Peyer's patch (tissue), 4 donors: ENCODE data around the gene CCR6. TPM values are rescaled to one million over a fixed set of nuclear protein-coding genes. Genes with fewer than 3 reads are reported as not detected.
A peak's percentile ranks its signal among the peaks of the same experiment; 100 is the strongest.

ENCODE experiments used
- DNase-seq, 3 donors: peaks; one replicate each; pipeline ENCODE4 v3.0.0-alpha.2; 2017 to 2019
- H3K27ac ChIP-seq, 4 donors: fragments of 200-600 bp; sonication (generic); one replicate each; pipeline ENCODE4 v1.5.1; 2016 to 2019
- H3K27me3 ChIP-seq, 2 donors: fragments of 200-600 bp; sonication (generic); one replicate each; pipeline ENCODE4 v1.5.1; 2019
- H3K36me3 ChIP-seq, 3 donors: fragments of 200-600 bp; sonication (generic); one replicate each; pipeline ENCODE4 v1.5.1; 2016 to 2019
- H3K4me1 ChIP-seq, 4 donors: fragments of 200-600 bp; sonication (generic); one replicate each; pipeline ENCODE4 v1.5.1; 2016 to 2019
- H3K4me3 ChIP-seq, 4 donors: fragments of 200-600 bp; sonication (generic); 1 replicate in 3 of 4; 2 replicates in 1 of 4; pipeline ENCODE4 v1.5.1; 2016 to 2019; ENCODE audit warnings: mild to moderate bottlenecking in 1 of 4
- H3K9me3 ChIP-seq, 4 donors: fragments of 200-600 bp; sonication (generic); one replicate each; pipeline ENCODE4 v1.5.1; 2016 to 2019; ENCODE audit warnings: mild to moderate bottlenecking in 1 of 4
- CTCF ChIP-seq, 6 experiments: fragments of 450-650 bp in 4 of 6; fragments of 200-600 bp in 2 of 6; sonication (generic) in 1 of 6; IDR thresholded peaks; one replicate each; pipeline ENCODE4 v1.5.1; 2017 to 2019; ENCODE audit warnings: antibody characterized with exemption in 6 of 6, mild to moderate bottlenecking in 3 of 6, moderate library complexity in 1 of 6
- POLR2A ChIP-seq, 2 donors: fragments of 450-650 bp; IDR thresholded peaks; one replicate each; pipeline ENCODE4 v1.5.1; 2017; ENCODE audit warnings: antibody characterized with exemption in 2 of 2, mild to moderate bottlenecking in 2 of 2, moderate library complexity in 2 of 2
- total RNA-seq, 4 donors: library from RNA; depleted of rRNA; stranded (reverse); fragments of >200 nt; gene quantifications; one replicate each; pipeline ENCODE4 v1.1.0, GENCODE V29; 2016

CCR6 gene
- total RNA-seq, 4 donors from 2014 or later: 0.67 to 5.0 TPM; not detected in 2

- H3K27ac ChIP-seq: no peak overlapping the region
- no peak overlapping the region for H3K4me3 ChIP-seq
- H3K4me1 ChIP-seq: no peaks in the 10 kb centered on the region
- TF ChIP-seq CTCF (IDR thresholded peaks at IDR 0.05) (no peak), POLR2A (IDR thresholded peaks at IDR 0.05) (no peak)
- no peaks in the 10 kb centered on the region for H3K27me3 ChIP-seq
- DNase-seq: no peak
- no peaks in the 10 kb centered on the region for H3K36me3 ChIP-seq
- no peaks in the 10 kb centered on the region for H3K9me3 ChIP-seq
These were observed 24.1 kb downstream of the CCR6 start for GRCh38 chr6:167146977-167147376.

GRCh38 chr6:167148021-167148420, 25.1 kb downstream of the CCR6 start:
- H3K36me3 ChIP-seq: no peaks in the 10 kb centered on the region
- no peak for DNase-seq
- no peak for TF ChIP-seq POLR2A (IDR thresholded peaks at IDR 0.05)
- no peaks in the 10 kb centered on the region for H3K27me3 ChIP-seq
- H3K9me3 ChIP-seq: no peaks in the 10 kb centered on the region
- no peak overlapping the region for H3K27ac ChIP-seq
- no peak overlapping the region for H3K4me3 ChIP-seq
- H3K4me1 ChIP-seq: no peaks in the 10 kb centered on the region

GRCh38 chr6:167148997-167149396, 26.1 kb downstream of the CCR6 start:
- Histone ChIP-seq H3K9me3 (no peaks in the 10 kb centered on the region), H3K4me3 (no peak overlapping the region), H3K27ac (no peak overlapping the region), H3K4me1 (no peaks in the 10 kb centered on the region), H3K36me3 (no peaks in the 10 kb centered on the region), H3K27me3 (no peaks in the 10 kb centered on the region)
- DNase-seq: no peak
- TF ChIP-seq CTCF (IDR thresholded peaks at IDR 0.05): no peak
- TF ChIP-seq POLR2A (IDR thresholded peaks at IDR 0.05): no peak

GRCh38 chr6:167150941-167151549, 28.1 kb downstream of the CCR6 start:
- no peak overlapping the region for H3K4me3 ChIP-seq
- H3K27me3 ChIP-seq: no peaks in the 10 kb centered on the region
- no peaks in the 10 kb centered on the region for H3K9me3 ChIP-seq
- DNase-seq: peak in 1 of 3 donors; percentile 39
- H3K27ac ChIP-seq: peak overlapping the region in 2 of 4 donors; percentile 70 to 71
- H3K36me3 ChIP-seq: no peaks in the 10 kb centered on the region
- TF ChIP-seq CTCF (IDR thresholded peaks at IDR 0.05) (no peak), POLR2A (IDR thresholded peaks at IDR 0.05) (no peak)
- no peaks in the 10 kb centered on the region for H3K4me1 ChIP-seq

GRCh38 chr6:167151648-167152047, 28.8 kb downstream of the CCR6 start:
- no peak for DNase-seq
- TF ChIP-seq POLR2A (IDR thresholded peaks at IDR 0.05) (no peak), CTCF (IDR thresholded peaks at IDR 0.05) (no peak)
- no peaks in the 10 kb centered on the region for H3K9me3 ChIP-seq
- no peaks in the 10 kb centered on the region for H3K27me3 ChIP-seq
- no peaks in the 10 kb centered on the region for H3K36me3 ChIP-seq
- no peak overlapping the region for H3K4me3 ChIP-seq
- peak overlapping the region in 2 of 4 donors; percentile 70 to 71 for H3K27ac ChIP-seq
- H3K4me1 ChIP-seq: no peaks in the 10 kb centered on the region

GRCh38 chr6:167152862-167153261, 30.0 kb downstream of the CCR6 start:
- Histone ChIP-seq H3K9me3 (no peaks in the 10 kb centered on the region), H3K27ac (peak overlapping the region in 2 of 4 donors; percentile 70 to 71), H3K4me3 (peak overlapping the region; percentile 11 to 32 (median 24)), H3K4me1 (no peaks in the 10 kb centered on the region), H3K36me3 (no peaks in the 10 kb centered on the region), H3K27me3 (no peaks in the 10 kb centered on the region)
- TF ChIP-seq CTCF (IDR thresholded peaks at IDR 0.05) (no peak), POLR2A (IDR thresholded peaks at IDR 0.05) (no peak)
- peak in 2 of 3 donors; percentile 69 to 73 for DNase-seq
